ENCODE measurements around the gene SHH. TPM values are rescaled to one million over a fixed set of nuclear protein-coding genes. Genes with fewer than 3 reads are reported as not detected.

SHH gene
- total and polyA plus RNA-seq, 3 donors from 2014 or later: 0.06 to 1.0 TPM; not detected in 1

DNA sequence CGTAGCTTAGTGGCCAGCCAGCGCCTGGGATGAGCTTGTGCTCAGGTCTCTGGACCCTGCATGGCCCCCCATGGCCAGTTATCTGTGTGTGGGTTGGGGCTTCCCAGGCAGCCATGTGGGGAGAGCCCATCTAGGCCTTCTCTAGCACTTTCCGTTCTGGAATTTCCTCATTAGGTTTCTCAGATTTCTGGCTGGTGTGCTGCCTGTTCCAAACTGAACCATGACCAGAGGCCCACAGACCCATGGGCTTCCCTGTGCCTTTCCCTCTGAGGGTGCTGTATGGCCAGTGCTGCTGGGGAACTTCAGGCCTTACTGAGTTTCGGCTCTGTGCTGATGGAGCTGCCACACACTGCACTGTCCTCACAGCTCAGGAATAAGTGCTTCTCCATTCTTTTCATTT, 50.2 kb downstream of the SHH start:
- Histone ChIP-seq H3K9me3 (no peaks in the 10 kb centered on the region), H3K4me3 (no peak overlapping the region), H3K36me3 (ENCODE audit: low read depth, missing control alignments) (no peaks in the 10 kb centered on the region), H3K27ac (no peak overlapping the region), H3K27me3 (no peaks in the 10 kb centered on the region), H3K4me1 (no peaks in the 10 kb centered on the region)
- DNase-seq: no peak
- no peak for TF ChIP-seq POLR2A (IDR thresholded peaks at IDR 0.05)
- TF ChIP-seq, protein P1, sequence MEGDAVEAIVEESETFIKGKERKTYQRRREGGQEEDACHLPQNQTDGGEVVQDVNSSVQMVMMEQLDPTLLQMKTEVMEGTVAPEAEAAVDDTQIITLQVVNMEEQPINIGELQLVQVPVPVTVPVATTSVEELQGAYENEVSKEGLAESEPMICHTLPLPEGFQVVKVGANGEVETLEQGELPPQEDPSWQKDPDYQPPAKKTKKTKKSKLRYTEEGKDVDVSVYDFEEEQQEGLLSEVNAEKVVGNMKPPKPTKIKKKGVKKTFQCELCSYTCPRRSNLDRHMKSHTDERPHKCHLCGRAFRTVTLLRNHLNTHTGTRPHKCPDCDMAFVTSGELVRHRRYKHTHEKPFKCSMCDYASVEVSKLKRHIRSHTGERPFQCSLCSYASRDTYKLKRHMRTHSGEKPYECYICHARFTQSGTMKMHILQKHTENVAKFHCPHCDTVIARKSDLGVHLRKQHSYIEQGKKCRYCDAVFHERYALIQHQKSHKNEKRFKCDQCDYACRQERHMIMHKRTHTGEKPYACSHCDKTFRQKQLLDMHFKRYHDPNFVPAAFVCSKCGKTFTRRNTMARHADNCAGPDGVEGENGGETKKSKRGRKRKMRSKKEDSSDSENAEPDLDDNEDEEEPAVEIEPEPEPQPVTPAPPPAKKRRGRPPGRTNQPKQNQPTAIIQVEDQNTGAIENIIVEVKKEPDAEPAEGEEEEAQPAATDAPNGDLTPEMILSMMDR (IDR thresholded peaks at IDR 0.05): no peak
- intact Hi-C loops (cut with DNase I; ENCODE audit: low total_unique reads): no loop called here
- 71 to 79% methylated on average over 4 of the region's 4 CpGs for WGBS, 2 donors

DNA sequence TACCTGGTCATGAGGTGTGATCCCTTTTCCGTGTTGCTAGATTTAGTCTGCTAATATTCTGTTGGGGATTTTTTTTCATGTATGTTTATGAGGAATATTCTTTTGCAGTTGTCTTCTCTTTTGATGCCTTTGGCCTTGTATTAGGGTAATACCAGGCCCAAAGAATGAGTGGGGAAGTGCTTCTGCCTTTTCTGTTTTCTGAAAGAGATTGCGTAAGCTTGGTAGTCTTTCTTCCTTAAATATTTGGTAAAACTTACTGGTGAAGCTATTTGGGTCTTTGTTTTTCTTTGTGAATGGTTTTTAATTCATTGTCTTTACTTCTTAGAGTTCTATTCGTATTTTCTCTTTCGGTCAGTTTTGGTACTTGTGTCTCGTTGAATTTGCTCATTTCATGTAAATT, 51.1 kb downstream of the SHH start:
- Histone ChIP-seq H3K4me1 (no peaks in the 10 kb centered on the region), H3K27ac (no peak overlapping the region), H3K9me3 (no peaks in the 10 kb centered on the region), H3K36me3 (ENCODE audit: low read depth, missing control alignments) (no peaks in the 10 kb centered on the region), H3K4me3 (no peak overlapping the region), H3K27me3 (no peaks in the 10 kb centered on the region)
- no peak for DNase-seq
- 86 to 98% methylated on average over 5 of the region's 5 CpGs for WGBS, 2 donors
- intact Hi-C loops (cut with DNase I; ENCODE audit: low total_unique reads): no loop called here
- TF ChIP-seq POLR2A (IDR thresholded peaks at IDR 0.05): no peak
- TF ChIP-seq, protein P1 (IDR thresholded peaks at IDR 0.05): no peak

DNA sequence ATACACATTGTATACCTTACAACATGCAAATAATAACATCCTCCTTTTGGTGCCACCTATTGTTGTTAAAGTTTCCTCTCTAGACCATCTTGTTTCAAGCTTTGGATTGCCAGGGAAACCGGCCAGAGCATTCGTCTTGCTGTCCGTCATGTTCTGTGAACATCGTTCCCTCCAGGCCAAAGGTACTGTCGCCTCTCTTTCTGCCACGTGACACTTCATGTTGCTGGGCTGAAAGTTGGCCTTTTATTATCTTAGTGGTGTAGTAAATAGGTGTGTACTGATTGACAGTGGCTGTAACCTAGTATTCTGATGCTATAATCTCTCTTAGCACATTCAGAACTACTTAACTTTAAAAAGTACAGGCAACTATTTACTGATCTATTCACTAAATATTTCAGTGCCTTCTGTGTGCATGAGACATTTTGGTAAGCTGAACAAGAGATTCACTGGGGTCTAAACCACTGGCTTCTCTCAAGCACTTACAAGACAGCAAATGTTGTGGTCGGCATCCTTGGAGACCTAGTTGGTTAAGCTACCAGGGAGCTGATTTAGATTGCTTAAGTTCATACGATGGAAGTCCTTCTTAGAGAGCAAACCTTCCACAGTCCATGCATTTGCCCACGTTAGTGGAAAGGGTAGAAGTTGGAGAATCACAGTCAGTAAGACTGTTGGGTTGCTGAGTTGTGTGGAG, 52.4 kb downstream of the SHH start:
- intact Hi-C loops (cut with DNase I; ENCODE audit: low total_unique reads): no loop called here
- WGBS, 2 donors: 93 to 94% methylated on average over 9 of the region's 9 CpGs

DNA sequence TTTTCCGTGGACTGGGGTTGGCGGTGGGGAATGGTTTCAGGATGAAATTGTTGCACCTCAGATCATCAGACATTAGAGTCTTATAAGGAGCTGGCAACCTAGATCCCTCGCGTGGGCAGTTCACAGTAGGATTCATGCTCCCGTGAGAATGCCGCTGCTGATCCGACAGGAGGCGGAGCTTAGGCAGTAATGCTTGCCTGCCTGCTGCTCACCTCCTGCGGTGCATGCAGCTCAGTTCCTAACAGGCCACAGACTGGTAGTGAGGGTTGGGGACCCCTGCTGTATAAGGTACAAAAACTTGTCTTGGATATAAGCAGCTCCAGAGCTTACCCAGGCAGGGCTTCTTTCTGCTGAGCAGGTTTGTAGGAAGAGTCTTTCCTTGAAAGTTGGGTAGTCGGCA, 53.9 kb downstream of the SHH start:
- H3K9me3 ChIP-seq: no peaks in the 10 kb centered on the region
- intact Hi-C loops (cut with DNase I; ENCODE audit: low total_unique reads): no loop called here
- no peaks in the 10 kb centered on the region for H3K4me1 ChIP-seq
- 91 to 92% methylated on average over 7 to 10 of the region's 10 CpGs for WGBS, 2 donors
- H3K4me3 ChIP-seq: no peak overlapping the region
- H3K27ac ChIP-seq: no peak overlapping the region
- H3K27me3 ChIP-seq: no peaks in the 10 kb centered on the region
- DNase-seq: no peak
- H3K36me3 ChIP-seq (ENCODE audit: low read depth, missing control alignments): no peaks in the 10 kb centered on the region
- TF ChIP-seq POLR2A (IDR thresholded peaks at IDR 0.05): no peak
- TF ChIP-seq, protein P1 (IDR thresholded peaks at IDR 0.05): no peak

More for the DNA sequence above, 52.4 kb downstream of the SHH start:
- H3K4me1 ChIP-seq: no peaks in the 10 kb centered on the region
- H3K27me3 ChIP-seq: no peaks in the 10 kb centered on the region
- H3K9me3 ChIP-seq: no peaks in the 10 kb centered on the region
- no peak for DNase-seq
- no peak overlapping the region for H3K27ac ChIP-seq
- no peak overlapping the region for H3K4me3 ChIP-seq
- H3K36me3 ChIP-seq (ENCODE audit: low read depth, missing control alignments): no peaks in the 10 kb centered on the region
- TF ChIP-seq, protein P1 (IDR thresholded peaks at IDR 0.05): no peak
- TF ChIP-seq POLR2A (IDR thresholded peaks at IDR 0.05): no peak

DNA sequence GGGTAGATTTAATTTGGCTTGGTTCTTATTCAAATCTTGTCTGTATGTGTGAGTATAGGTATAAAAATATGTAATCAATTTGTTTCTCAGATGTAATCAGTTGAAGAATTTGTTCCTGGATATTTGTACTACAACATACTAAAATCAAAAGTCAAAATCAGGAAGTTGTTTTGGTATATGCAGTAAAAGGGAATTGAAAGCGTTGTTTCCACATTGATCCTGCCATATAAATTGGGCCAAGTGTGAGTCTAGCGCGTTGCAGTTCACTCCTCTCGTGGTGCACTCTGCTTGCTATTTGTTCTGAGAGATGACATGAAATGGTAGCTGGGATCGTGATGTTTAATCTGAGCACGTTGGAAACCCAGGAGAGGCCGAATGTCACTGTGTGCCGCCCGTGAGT, 55.9 kb downstream of the SHH start:
- Histone ChIP-seq H3K27me3 (no peaks in the 10 kb centered on the region), H3K36me3 (ENCODE audit: low read depth, missing control alignments) (no peaks in the 10 kb centered on the region), H3K4me3 (no peak overlapping the region), H3K4me1 (no peaks in the 10 kb centered on the region), H3K9me3 (no peaks in the 10 kb centered on the region), H3K27ac (no peak overlapping the region)
- TF ChIP-seq, protein P1 (IDR thresholded peaks at IDR 0.05): no peak
- no peak for TF ChIP-seq POLR2A (IDR thresholded peaks at IDR 0.05)
- DNase-seq: no peak
- intact Hi-C loops (cut with DNase I; ENCODE audit: low total_unique reads): no loop called here
- 90 to 94% methylated on average over 9 of the region's 9 CpGs for WGBS, 2 donors

All from testis (tissue), 3 donors.